ENCODE results near the gene OAS2. TPM values are rescaled to one million over a fixed set of nuclear protein-coding genes. Genes with fewer than 3 reads are reported as not detected.

Gene OAS2
- total RNA-seq, 2 donors from 2014 or later: 1.6 to 2.3 TPM

DNA sequence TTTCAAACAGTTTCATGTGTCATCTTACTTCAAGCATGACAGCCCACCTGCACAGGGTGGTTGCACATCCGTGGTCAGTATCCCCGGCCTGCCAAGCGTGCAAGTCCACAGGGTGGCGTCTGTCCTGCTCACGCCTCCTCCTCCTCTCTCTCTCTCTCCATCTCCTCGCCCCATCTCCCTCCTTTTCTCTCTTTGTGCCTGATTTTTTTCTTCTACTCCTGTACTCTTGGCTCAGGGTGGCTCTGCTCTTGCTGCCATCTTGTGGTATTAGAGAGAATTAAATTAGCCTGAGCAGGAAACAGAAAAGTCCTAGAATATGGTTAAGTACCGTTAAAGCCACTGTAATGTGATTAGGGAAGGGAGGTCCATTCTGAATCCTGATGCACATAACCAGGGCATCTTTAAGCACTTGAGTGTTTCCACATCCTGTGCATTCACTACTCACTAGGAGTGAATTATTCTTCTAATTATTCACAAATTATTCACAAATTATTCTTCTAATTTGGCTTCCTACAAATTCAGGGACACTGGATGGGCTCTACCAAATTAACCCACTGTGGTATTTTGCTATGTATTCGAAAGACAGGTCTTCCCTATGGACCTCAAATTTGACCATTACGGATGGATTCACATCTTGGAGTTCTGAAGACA is 52.7 kb downstream of the OAS2 start:
- H3K4me1 ChIP-seq: no peaks in the 10 kb centered on the region
- no peaks in the 10 kb centered on the region for H3K36me3 ChIP-seq (replicated peaks in 1 of 2; ENCODE audit: insufficient read depth in 1 of 2, low read depth in 2 of 2)
- ATAC-seq (peak; percentile 56), DNase-seq (peak; percentile 18 to 43 (median 36))
- H3K27me3 ChIP-seq: no peaks in the 10 kb centered on the region
- intact Hi-C loops (cut with DNase I): loop anchor here (10.0 kb wide), 1 partner anchor 136 kb away; no protein-coding TSS in a partner anchor
- TF ChIP-seq POLR2A (IDR thresholded peaks at IDR 0.05): no peak
- TF ChIP-seq, protein P1, sequence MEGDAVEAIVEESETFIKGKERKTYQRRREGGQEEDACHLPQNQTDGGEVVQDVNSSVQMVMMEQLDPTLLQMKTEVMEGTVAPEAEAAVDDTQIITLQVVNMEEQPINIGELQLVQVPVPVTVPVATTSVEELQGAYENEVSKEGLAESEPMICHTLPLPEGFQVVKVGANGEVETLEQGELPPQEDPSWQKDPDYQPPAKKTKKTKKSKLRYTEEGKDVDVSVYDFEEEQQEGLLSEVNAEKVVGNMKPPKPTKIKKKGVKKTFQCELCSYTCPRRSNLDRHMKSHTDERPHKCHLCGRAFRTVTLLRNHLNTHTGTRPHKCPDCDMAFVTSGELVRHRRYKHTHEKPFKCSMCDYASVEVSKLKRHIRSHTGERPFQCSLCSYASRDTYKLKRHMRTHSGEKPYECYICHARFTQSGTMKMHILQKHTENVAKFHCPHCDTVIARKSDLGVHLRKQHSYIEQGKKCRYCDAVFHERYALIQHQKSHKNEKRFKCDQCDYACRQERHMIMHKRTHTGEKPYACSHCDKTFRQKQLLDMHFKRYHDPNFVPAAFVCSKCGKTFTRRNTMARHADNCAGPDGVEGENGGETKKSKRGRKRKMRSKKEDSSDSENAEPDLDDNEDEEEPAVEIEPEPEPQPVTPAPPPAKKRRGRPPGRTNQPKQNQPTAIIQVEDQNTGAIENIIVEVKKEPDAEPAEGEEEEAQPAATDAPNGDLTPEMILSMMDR (IDR thresholded peaks at IDR 0.05): peak; percentile 47 to 82 (median 76)
- no peak overlapping the region for H3K4me3 ChIP-seq
- no peak overlapping the region for H3K27ac ChIP-seq
- WGBS, 2 donors: 5 to 8% methylated on average over 9 of the region's 9 CpGs
- H3K9me3 ChIP-seq: no peaks in the 10 kb centered on the region

DNA sequence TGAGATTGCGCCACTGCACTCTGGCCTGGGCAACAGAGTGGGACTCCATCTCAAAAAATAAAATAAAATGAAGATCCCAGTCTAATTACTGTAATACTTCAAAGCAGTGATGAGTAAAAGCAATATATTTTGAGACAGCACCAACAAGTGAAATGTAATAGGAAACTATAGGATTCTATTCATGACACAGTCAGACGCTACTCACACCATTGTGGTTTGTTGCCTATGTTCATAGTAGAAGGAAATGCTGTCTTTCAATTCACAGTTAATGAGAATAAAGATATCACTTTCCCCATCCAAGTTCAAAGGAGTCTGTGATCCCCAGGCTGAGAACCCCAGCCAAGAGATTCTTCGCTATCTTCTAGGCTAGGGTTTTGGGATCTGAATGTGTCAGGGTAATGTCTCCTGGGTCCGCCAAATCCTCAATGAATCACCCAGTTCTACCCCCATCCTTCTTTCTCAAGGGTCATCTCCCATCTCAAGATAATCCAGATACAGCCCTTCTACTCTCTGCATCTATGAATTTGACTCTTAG is 61.7 kb downstream of the OAS2 start:
- Histone ChIP-seq H3K4me1 (no peaks in the 10 kb centered on the region), H3K27ac (peak overlapping the region in 1 of 4 donors; percentile 36), H3K36me3 (replicated peaks in 1 of 2; ENCODE audit: insufficient read depth in 1 of 2, low read depth in 2 of 2) (no peaks in the 10 kb centered on the region), H3K4me3 (no peak overlapping the region), H3K9me3 (no peaks in the 10 kb centered on the region), H3K27me3 (no peaks in the 10 kb centered on the region)
- no peak for ATAC-seq
- 69 to 96% methylated on average over 4 of the region's 4 CpGs for WGBS, 2 donors
- no peak for DNase-seq
- intact Hi-C loops (cut with DNase I): loop anchor here (10.0 kb wide), 1 partner anchor 145 kb away; no protein-coding TSS in a partner anchor
- TF ChIP-seq, protein P1 (IDR thresholded peaks at IDR 0.05): no peak
- TF ChIP-seq POLR2A (IDR thresholded peaks at IDR 0.05): no peak

DNA sequence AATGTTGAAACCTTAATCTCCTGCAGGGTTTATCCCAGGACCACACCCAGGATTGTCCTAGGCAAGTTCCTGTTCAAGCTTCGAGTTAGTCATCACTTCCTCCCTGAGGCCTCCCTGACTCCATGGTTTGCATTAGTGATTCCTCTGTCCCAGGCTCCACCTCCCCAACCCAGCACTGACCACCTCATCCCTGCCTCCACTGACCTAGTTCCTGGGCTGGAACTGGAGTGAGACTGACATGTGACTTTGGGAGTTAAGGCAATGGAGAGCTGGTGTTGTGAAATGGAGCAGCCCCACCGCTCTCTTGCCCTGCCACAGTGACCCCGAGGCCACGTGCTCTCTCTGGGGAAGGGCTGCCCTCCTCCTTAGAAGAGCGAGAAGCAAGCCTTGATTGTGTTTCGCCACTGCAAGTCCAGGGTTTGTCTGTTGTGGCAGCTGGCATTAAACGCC is 62.4 kb downstream of the OAS2 start:
- peak overlapping the region in 1 of 4 donors; percentile 27 for H3K27ac ChIP-seq
- intact Hi-C loops (cut with DNase I): no loop called here

DNA sequence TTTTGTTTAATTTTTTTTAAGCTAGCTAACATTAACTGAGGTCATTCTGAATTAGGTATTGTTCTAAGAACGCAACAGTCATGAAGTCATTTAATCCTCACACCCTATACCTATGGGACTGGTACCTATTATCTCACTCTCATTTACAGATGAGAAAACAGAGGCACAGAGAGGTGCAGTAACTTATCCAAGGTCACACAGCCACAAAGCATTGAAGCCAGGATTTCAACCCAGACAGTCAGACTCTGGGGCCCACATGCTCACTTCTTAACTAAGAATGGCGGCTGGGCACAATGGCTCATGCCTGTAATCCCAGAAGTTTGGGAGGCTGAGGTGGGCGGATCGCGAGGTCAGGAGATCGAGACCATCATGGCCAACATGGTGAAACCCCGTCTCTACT is 63.2 kb downstream of the OAS2 start:
- WGBS, 2 donors: 80 to 82% methylated on average over 7 of the region's 7 CpGs
- no peak overlapping the region for H3K4me3 ChIP-seq
- no peaks in the 10 kb centered on the region for H3K4me1 ChIP-seq
- H3K27me3 ChIP-seq: no peaks in the 10 kb centered on the region
- H3K9me3 ChIP-seq: no peaks in the 10 kb centered on the region
- TF ChIP-seq, protein P1 (IDR thresholded peaks at IDR 0.05): no peak
- TF ChIP-seq POLR2A (IDR thresholded peaks at IDR 0.05): no peak
- ATAC-seq (no peak), DNase-seq (no peak)
- H3K27ac ChIP-seq: no peak overlapping the region
- no peaks in the 10 kb centered on the region for H3K36me3 ChIP-seq (replicated peaks in 1 of 2; ENCODE audit: insufficient read depth in 1 of 2, low read depth in 2 of 2)
- intact Hi-C loops (cut with DNase I): no loop called here

More for the DNA sequence above, 62.4 kb downstream of the OAS2 start:
- TF ChIP-seq, protein P1 (IDR thresholded peaks at IDR 0.05): no peak
- no peak for TF ChIP-seq POLR2A (IDR thresholded peaks at IDR 0.05)
- H3K36me3 ChIP-seq (replicated peaks in 1 of 2; ENCODE audit: insufficient read depth in 1 of 2, low read depth in 2 of 2): no peaks in the 10 kb centered on the region
- H3K9me3 ChIP-seq: no peaks in the 10 kb centered on the region
- no peak overlapping the region for H3K4me3 ChIP-seq
- ATAC-seq (peak; percentile 56), DNase-seq (peak in 2 of 4 donors; percentile 28 to 77)
- H3K4me1 ChIP-seq: no peaks in the 10 kb centered on the region
- WGBS, 2 donors: 56 to 60% methylated on average over 7 of the region's 7 CpGs
- no peaks in the 10 kb centered on the region for H3K27me3 ChIP-seq

Measured in body of pancreas (tissue), 4 donors.